HepG2 (cell line): ENCODE measurements around the gene HOXC11.

Experiments
- BRD4 ChIP-seq: sonication (generic); formaldehyde crosslinking; IDR thresholded peaks from 2 replicates; pipeline ENCODE4 v1.4.0; 2020; ENCODE audit warnings: missing genetic modification reagents
- MXI1 ChIP-seq: IDR thresholded peaks from 3 replicates; pipeline ENCODE4 v1.6.1; 2012; ENCODE audit warnings: low read depth, low read length, inconsistent platforms, borderline replicate concordance
- PCBP1 ChIP-seq: fragments of 200-400 bp; formaldehyde crosslinking; IDR thresholded peaks from 2 replicates; pipeline ENCODE4 v1.6.1; 2017; ENCODE audit warnings: mild to moderate bottlenecking, low read depth, low read length, borderline replicate concordance
- POLR2AphosphoS5 ChIP-seq: IDR thresholded peaks from 2 replicates; pipeline ENCODE4 v1.6.1; 2012; ENCODE audit warnings: low read depth, low read length
- TOE1 ChIP-seq: sonication (generic); formaldehyde crosslinking; IDR thresholded peaks from 2 replicates; pipeline ENCODE4 v1.4.0; 2020; ENCODE audit warnings: mild to moderate bottlenecking, missing genetic modification reagents
- TF ChIP-seq, protein P1 (sequence below), 2 experiments: sonication (generic) in 1 of 2; formaldehyde crosslinking in 1 of 2; IDR thresholded peaks; 2 replicates each; pipeline versions ENCODE4 v1.4.0 to v1.6.1; 2018 to 2020; ENCODE audit warnings: missing genetic modification reagents in 2 of 2, borderline replicate concordance in 1 of 2, low read depth in 1 of 2, mild to moderate bottlenecking in 1 of 2, missing biosample characterization in 1 of 2
- TF ChIP-seq, protein P2 (sequence below): sonication (generic); formaldehyde crosslinking; IDR thresholded peaks from 2 replicates; pipeline ENCODE4 v1.4.0; 2020; ENCODE audit warnings: missing genetic modification reagents, borderline replicate concordance
- TF ChIP-seq, protein P3 (sequence below): sonication (generic); formaldehyde crosslinking; IDR thresholded peaks from 2 replicates; pipeline ENCODE4 v1.5.0; 2020; ENCODE audit warnings: mild to moderate bottlenecking, missing genetic modification reagents, moderate library complexity

DNA sequence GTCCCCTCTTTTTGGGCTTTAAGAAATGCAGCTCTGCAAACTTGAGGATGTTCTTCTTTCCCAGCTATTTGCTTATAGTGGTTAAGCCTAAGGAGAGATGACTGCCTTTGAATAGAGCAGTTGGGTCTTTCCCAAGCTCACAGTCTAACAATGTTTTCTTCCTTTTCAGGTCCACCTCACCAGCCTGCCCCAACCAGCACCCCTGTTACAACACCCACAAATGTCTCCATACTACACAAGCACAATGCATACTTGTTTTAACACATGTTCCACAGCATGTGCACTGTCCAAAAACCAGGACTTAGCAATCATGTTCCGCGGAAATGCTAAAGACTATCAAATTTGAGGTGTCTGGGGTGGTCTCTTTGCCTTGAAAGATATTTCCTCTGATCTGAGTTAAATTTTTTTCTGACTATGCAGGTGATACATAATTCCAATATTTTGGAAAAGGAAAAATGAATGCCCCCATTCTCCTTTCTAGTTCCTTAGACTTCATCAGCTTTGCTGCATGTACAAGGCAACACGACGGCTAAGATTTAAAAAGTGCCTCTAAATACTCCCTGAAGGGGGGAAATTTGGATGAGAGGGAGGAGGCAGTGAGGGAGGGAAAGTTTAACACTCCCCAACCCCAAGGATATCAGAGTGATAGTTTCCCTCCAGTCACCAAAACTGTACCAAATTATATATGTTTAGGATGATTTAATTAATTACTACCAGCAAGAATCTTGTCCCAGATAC is 40.9 kb upstream of the HOXC11 start:
- TF ChIP-seq MXI1 (no peak), TOE1 (CRISPR knock-in tag) (no peak), BRD4 (CRISPR knock-in tag) (no peak), POLR2AphosphoS5 (no peak), PCBP1 (no peak)
- TF ChIP-seq, protein P1, sequence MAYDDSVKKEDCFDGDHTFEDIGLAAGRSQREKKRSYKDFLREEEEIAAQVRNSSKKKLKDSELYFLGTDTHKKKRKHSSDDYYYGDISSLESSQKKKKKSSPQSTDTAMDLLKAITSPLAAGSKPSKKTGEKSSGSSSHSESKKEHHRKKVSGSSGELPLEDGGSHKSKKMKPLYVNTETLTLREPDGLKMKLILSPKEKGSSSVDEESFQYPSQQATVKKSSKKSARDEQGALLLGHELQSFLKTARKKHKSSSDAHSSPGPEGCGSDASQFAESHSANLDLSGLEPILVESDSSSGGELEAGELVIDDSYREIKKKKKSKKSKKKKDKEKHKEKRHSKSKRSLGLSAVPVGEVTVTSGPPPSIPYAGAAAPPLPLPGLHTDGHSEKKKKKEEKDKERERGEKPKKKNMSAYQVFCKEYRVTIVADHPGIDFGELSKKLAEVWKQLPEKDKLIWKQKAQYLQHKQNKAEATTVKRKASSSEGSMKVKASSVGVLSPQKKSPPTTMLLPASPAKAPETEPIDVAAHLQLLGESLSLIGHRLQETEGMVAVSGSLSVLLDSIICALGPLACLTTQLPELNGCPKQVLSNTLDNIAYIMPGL (CRISPR knock-in tag; IDR thresholded peaks at IDR 0.05; ENCODE audit: borderline replicate concordance in 1 of 2, low read depth in 1 of 2), result no peak
- TF ChIP-seq, protein P2, sequence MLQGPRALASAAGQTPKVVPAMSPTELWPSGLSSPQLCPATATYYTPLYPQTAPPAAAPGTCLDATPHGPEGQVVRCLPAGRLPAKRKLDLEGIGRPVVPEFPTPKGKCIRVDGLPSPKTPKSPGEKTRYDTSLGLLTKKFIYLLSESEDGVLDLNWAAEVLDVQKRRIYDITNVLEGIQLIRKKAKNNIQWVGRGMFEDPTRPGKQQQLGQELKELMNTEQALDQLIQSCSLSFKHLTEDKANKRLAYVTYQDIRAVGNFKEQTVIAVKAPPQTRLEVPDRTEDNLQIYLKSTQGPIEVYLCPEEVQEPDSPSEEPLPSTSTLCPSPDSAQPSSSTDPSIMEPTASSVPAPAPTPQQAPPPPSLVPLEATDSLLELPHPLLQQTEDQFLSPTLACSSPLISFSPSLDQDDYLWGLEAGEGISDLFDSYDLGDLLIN (CRISPR knock-in tag), result no peak
- TF ChIP-seq, protein P3, sequence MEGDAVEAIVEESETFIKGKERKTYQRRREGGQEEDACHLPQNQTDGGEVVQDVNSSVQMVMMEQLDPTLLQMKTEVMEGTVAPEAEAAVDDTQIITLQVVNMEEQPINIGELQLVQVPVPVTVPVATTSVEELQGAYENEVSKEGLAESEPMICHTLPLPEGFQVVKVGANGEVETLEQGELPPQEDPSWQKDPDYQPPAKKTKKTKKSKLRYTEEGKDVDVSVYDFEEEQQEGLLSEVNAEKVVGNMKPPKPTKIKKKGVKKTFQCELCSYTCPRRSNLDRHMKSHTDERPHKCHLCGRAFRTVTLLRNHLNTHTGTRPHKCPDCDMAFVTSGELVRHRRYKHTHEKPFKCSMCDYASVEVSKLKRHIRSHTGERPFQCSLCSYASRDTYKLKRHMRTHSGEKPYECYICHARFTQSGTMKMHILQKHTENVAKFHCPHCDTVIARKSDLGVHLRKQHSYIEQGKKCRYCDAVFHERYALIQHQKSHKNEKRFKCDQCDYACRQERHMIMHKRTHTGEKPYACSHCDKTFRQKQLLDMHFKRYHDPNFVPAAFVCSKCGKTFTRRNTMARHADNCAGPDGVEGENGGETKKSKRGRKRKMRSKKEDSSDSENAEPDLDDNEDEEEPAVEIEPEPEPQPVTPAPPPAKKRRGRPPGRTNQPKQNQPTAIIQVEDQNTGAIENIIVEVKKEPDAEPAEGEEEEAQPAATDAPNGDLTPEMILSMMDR (CRISPR knock-in tag), result no peak
